Inferior parietal cortex (tissue), 1 donor: ENCODE results near the gene MARCHF10.

Experiments used
- DNase-seq: peaks from one replicate; pipeline ENCODE4 v3.0.0-alpha.2; 2016; ENCODE audit errors: extremely low spot score

MARCHF10 gene

GRCh38 chr17:62751060-62751691 is 56.9 kb downstream of the MARCHF10 start:
- no peak for DNase-seq

- DNase-seq, result no peak
These were observed 57.5 kb downstream of the MARCHF10 start for GRCh38 chr17:62750631-62751051.

- no peak for DNase-seq
These were observed 58.2 kb downstream of the MARCHF10 start for GRCh38 chr17:62749926-62750325.

- DNase-seq, result no peak
These were observed 61.2 kb downstream of the MARCHF10 start for GRCh38 chr17:62746941-62747340.

GRCh38 chr17:62745806-62746205 is 62.3 kb downstream of the MARCHF10 start:
- no peak for DNase-seq

GRCh38 chr17:62744259-62744658 is 63.9 kb downstream of the MARCHF10 start:
- no peak for DNase-seq

GRCh38 chr17:62741290-62741689 is 66.8 kb downstream of the MARCHF10 start:
- DNase-seq, result no peak

- DNase-seq, result no peak
These were observed 68.3 kb downstream of the MARCHF10 start for GRCh38 chr17:62739645-62740388.

- no peak for DNase-seq
These were observed 69.8 kb downstream of the MARCHF10 start for GRCh38 chr17:62738281-62738680.

GRCh38 chr17:62737513-62737912 is 70.6 kb downstream of the MARCHF10 start:
- DNase-seq, result no peak

- DNase-seq, result no peak
These were observed 73.0 kb downstream of the MARCHF10 start for GRCh38 chr17:62735044-62735651.

- DNase-seq, result no peak
These were observed 76.0 kb downstream of the MARCHF10 start for GRCh38 chr17:62732125-62732524.

GRCh38 chr17:62727916-62728672 is 80.0 kb downstream of the MARCHF10 start:
- no peak for DNase-seq

- no peak for DNase-seq
These were observed 82.3 kb downstream of the MARCHF10 start for GRCh38 chr17:62725791-62726249.

GRCh38 chr17:62724398-62725146 is 83.5 kb downstream of the MARCHF10 start:
- DNase-seq, result peak; percentile 21

GRCh38 chr17:62723842-62724241 is 84.3 kb downstream of the MARCHF10 start:
- peak; percentile 11 for DNase-seq

- no peak for DNase-seq
These were observed 85.5 kb downstream of the MARCHF10 start for GRCh38 chr17:62722625-62723024.

- DNase-seq, result no peak
These were observed 87.8 kb downstream of the MARCHF10 start for GRCh38 chr17:62720126-62720850.

- no peak for DNase-seq
These were observed 88.5 kb downstream of the MARCHF10 start for GRCh38 chr17:62719586-62719985.

- no peak for DNase-seq
These were observed 89.7 kb downstream of the MARCHF10 start for GRCh38 chr17:62718429-62718828.

- DNase-seq, result no peak
These were observed 90.2 kb downstream of the MARCHF10 start for GRCh38 chr17:62717889-62718288.
